NOMO-1 treated with dmso at 0.1 percent for 144 hours (cell line): ENCODE results near the gene LIPC.

Experiments
- DNase-seq: peaks from one replicate; lab custom pipeline; 2025; ENCODE audit not compliant: unreplicated experiment; lab: John Stamatoyannopoulos, UW

Gene LIPC

DNA sequence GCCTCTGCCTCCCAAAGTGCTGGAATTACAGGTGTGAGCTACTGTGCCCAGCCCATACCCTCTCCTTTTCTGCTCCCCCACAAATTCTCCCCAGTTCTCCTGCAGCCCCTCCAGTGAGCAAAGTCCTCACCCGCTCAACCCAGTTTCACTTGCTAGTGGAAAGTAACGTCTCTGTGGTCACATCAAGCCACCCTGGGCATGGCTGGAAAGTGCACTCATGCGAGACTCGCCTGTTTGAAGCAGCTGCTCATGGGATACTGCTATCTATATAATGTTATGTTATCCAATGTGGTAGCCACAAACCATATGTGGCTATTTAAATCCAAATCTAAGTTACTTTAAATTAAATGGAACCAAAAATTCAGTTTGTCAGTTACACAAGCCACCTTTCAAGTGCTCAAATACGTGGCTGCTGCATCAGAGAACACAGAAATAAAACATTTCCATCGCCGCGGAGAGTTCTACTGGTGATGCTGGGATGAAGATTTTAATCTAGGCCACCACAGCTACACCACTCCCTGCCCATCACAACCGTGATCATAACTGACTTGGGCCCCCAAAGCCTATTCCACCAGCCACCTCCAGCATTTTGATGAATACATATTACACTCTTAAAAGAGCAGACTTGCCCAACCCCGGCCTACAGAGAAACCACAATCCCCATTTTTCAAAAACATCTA is 119.4 kb downstream of the LIPC start:
- no peak for DNase-seq

GRCh38 chr15:58551764-58552504 is 120.1 kb downstream of the LIPC start:
- peak; percentile 16 for DNase-seq

DNA sequence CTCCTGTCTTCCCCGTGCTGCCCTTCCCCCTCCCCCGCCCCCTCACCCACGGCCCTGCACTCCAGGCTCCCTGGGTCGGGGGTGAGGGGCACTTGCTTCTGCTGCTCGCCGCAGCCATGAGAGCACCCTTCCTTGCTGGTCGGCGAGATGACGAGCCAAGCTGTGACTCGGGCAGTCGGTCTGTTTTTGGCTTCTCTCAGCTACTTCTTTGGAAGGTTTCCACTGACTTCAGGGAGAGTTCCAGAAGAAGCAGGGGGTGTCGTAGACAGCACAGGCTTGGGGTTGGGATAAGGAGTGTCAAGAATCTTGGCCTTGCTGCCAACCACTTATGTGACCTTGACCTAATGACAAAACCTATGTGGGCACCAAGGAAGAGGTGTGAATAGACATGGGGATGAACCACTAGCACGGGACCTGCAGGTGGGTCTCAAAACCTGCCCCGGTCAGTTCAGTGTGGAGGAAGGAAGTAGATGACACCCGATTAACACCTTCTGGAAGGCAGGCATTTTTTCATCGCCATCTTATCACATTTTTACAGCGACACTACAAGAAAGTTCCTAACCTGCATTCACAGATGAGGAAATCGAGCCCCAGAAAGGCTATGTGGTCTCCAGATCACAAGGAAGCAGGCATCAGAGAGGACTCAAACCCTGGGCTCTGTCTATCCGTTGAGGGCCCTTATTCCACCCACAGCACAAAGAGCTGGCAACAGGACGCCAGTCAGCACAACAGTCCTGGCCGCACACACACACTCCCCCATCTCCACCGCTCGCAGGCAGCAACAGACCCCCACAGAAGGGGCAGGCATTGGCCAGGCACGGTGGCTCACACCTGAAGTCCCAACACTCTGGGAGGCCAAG is 120.9 kb downstream of the LIPC start:
- DNase-seq, result no peak

DNA sequence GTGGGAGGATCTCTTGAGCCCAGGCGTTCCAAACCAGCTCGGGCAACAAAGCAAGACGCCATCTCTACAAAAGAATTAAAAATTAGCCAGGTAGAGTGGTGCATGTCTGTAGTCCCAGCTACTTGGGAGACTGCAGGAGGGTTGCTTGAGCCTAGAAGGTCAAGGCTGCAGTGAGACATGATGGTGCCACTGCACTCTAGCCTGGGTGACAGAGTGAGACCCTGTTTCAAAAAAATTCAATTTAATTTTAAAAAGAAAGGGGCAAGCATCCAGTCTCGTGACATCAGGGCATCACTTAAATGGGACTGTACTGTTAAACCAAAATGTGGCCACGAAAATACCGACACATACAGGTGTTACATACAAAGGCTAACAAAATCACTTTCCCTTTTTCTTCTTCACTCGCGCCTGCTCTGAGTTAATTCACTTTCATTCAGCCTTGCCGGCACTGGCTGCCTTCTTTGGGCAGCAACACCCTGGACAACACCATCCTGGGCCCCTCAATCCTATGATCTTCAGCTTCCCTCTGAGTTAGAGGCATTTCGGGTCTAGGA is 121.7 kb downstream of the LIPC start:
- DNase-seq, result no peak

DNA sequence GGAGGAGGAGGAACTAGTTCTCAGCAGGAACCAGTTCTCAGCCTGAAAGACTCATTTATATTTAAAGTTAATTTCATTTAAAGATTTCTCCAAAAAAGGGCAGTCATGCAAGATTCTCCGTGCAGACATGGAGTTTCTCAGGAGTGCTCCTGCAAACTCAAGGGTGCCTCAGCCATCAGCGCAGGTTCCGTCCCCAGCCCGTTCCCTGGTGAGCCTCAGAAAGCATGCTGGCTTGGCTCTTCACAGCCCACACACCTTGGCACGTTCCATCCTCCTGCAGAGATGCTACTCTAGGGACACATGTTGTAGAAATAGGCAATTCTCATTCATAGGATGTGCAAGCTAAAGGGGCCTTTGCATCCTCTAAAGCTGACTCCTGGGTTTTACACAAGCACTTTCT is 123.0 kb downstream of the LIPC start:
- no peak for DNase-seq

DNA sequence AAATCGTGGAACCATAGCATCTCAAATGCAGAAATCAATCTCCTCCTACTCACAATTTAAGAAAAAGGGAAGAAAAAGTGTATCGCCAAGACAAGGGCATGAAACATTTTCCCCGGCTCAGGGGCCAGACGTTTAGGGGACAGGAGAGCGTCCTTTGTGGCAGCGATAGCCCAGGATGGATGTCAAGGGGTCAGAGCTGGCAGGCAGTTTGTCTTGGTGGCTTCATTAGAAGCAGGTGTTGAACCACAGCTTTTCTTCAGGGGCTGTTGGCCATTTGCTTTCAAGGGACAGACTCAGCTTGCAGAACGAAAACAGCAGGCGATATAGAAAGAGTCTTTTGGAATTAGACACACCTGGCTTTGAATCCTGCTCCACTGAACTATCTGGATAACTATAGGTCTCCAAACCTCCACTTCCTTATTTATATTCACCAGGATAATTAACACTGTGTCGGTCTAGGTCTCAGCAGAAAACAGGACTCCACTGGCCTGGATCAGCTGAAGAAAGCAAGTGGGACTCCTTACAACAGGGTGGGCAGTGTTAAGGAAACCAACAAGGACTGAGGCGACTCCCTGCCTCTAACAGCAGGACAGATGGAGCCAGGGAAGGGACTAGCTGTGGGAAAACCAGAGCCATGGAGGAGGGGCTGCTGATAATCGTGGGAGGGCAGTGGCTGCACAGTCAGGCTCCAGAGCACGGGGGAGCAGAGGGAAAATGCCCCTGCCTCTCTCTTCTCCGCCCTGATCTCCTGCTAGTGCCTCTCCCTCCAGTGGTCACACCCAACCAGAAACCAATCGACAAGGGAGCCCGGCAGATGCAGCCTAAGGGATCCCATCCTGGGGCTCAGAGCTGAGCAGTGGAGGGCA is 123.6 kb downstream of the LIPC start:
- no peak for DNase-seq

- no peak for DNase-seq
Measured at GRCh38 chr15:58556028-58556361, 124.2 kb downstream of the LIPC start.

- no peak for DNase-seq
Measured at GRCh38 chr15:58556541-58556940, 124.8 kb downstream of the LIPC start.

DNA sequence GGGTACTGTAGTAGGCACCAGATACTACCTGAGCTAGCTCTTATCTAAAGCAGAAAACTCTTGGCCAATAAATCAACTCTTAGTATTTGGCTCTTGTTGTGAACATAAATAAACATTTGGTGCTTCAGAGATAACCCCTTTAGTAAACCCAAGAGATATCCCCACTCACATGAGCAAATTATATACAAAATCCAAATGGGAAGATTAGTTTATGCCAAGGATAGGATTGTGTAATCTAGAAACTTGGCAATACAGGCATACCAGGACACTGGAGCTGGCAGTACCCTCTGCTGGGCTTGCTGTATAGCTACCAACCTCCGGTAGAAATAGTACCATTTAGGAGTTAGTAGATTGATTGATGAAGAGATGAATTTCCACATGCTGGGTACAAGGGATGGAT is 127.0 kb downstream of the LIPC start:
- no peak for DNase-seq

DNA sequence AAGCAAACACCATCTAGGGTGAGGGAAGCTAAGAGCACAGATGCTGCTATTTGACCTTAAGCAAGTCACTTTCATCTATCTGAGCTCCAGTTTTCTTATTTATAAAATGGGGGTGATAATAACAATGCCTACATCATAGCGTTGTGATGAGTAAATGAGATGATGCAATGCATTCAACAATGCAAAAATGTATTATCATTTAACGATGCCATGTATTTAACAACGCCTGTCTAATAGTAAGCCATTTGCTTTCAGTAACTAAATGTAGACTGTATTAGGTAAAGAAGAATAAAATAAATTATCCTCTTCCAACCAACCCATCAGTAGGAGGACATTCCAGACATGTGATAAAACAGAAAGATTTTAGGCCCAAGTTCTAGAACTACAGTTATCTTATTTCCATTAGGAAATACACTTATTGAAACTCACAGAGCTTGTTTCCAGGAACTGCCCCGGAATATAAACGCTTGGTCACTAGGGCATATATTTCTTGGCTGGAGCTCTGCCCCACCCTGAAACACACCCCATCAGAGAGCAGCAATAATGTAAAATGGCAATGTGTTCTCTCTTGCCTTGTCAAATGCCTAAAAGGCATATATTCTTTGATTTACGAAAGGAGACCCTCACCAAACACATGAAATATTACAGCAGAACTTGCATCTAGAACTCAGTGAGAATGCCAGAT is 128.3 kb downstream of the LIPC start:
- DNase-seq, result no peak

DNA sequence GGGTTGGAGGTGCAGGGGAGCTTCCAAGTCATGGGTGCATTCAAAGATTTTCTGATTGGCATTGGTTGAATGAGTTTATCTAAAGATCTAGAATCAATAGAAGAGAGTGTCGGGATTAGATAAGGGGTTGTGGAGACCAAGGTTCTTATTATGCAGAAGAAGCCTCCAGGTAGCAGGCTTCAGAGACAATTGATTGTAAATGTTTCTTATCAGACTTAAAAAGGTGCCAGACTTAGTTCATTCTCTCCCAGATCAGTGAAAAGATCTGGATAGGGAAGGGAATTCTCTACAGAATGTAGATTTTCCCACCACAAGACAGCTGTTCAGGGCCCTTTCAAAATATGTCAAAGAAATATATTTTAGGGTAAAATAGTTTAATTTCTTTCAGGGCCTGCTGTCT is 129.5 kb downstream of the LIPC start:
- DNase-seq, result no peak

- no peak for DNase-seq
Measured at GRCh38 chr15:58562135-58562534, 130.3 kb downstream of the LIPC start.

DNA sequence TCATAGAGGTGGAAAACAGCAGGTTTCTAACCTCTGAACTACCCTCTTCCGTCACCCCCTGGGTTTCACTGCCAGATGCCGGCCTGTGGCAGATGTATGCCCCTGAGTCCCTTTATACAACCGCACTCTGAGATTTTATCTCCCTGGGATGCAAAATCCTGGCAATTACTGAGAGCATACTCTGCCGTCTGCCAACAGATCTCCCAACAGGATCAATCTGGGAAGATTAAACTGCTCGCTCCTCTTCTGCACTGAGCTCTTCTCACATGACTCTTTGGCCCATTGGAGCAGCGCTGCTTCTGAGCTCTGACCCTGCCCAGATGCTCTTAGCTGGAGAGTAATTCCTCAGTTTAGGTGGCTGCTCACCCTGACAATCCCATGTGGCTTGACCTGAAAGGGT is 133.2 kb downstream of the LIPC start:
- DNase-seq, result no peak

GRCh38 chr15:58565619-58566018 is 133.8 kb downstream of the LIPC start:
- no peak for DNase-seq

- DNase-seq, result no peak
Measured at GRCh38 chr15:58566029-58566428, 134.2 kb downstream of the LIPC start.

GRCh38 chr15:58568157-58568571 is 136.4 kb downstream of the LIPC start:
- DNase-seq, result no peak

DNA sequence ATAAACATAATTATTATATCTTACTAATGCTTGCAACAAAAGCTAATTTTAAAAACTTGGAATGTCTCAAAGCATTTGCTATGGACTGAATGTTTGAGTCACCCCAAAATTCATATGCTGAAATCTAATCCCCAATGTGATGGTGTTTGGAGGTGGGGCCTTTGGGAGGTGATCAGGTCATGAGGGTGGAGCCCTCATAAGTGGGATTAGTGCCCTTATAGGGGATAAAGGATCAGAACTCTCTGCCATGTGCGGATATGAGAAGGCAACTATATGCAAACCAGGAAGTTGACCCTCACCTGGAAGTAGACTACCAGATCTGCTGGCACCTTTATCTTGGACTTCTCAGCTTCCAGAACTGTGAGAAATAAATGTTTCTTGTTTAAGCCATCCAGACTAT is 137.7 kb downstream of the LIPC start:
- no peak for DNase-seq

DNA sequence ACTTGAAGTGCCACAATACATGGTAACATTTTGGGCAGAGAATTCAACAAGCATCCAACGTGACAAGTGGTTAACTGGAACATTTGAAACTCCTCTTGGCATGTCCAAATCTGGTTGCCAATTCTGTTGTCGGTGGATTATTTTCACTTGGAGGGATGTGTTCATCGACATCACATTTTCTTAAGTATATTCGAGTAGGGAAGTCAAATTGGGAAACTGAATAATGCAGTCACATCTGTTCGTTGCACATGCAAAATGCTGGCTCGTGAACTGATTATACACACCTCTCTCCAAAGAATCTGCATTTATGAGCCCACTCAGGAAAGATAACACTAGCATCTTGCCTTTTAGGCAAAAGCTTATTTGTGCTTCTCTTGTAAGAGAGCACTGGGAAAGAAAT is 139.7 kb downstream of the LIPC start:
- no peak for DNase-seq

- no peak for DNase-seq
Measured at GRCh38 chr15:58572521-58572920, 140.7 kb downstream of the LIPC start.

GRCh38 chr15:58573270-58573669 is 141.5 kb downstream of the LIPC start:
- DNase-seq, result no peak
